NCI-H2196 (cell line): ENCODE data around the gene CALCOCO1.
"Not testable (repeated sequence)": the region's sequence is repeated elsewhere in the genome, so short reads cannot be mapped to it uniquely, and the experiment has no call there.

Source experiments
- DNase-seq: peaks from one replicate; lab custom pipeline; 2025; ENCODE audit not compliant: unreplicated experiment; lab: John Stamatoyannopoulos, UW

Gene CALCOCO1

DNA sequence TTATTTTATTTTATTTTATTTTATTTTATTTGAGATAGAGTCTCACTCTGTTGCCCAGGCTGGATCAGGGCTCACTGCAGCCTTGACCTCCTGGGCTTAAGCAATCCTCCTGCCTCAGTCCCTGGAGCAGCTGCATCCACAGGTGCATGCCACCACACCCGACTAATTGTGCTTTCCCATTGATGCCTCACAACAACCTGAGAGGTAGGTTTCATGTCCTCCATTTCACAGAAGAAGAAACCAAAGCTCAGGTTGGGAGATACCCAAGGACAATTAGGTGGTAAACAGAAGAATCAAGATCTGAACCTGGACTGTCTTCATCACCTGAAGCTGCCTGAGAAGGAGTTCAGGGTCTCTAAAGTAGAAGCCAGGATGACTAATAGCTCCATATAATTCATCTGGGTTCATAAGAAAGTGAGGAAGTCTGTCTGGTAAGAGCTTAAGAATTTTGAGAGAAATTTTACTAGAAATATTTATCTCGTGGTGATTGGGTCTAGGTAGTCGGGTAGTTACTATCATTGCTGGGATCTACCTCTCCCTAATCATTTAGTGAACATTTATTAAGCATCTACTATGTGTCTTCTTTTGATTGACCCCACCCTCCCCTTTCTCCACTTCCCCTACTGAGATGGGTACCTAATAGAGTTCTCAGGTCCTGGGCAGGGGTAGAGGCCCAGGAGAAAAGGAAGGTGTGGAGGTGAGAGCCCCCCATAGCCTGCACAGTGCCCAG lies 28.1 kb downstream of the CALCOCO1 start:
- no peak for DNase-seq

DNA sequence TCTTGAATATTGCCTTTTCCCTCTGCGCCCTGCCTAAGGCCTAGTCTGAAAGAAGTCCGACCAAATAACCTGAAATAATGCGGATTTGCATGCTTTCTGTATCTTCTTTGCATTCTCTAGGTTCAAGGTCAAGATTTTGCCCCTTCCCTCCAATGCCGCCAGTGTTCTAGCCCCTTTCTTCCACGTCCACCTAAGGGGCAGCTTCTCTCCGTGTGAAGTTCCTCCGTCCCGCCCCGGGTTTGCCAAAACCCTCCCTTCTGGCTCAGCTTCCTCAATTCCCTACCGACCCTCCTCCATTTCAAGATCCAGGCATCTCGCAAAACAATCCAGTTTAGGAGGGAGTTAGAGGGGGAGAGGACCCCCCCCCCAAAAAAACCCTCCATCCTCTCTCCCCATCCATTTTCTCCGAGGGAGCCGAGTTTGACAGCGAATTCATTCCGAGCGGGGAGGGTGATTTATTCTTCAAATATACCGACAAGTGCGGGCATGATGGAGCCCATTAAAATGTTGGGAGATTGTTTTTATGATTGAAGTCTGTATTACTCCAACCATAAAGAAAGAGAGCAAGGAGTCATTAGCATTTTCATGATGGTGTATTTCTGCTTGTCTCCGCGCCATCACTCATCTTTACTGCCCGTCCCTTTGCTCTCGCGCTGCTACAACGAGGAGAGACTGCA lies 30.5 kb downstream of the CALCOCO1 start:
- DNase-seq, result no peak

DNA sequence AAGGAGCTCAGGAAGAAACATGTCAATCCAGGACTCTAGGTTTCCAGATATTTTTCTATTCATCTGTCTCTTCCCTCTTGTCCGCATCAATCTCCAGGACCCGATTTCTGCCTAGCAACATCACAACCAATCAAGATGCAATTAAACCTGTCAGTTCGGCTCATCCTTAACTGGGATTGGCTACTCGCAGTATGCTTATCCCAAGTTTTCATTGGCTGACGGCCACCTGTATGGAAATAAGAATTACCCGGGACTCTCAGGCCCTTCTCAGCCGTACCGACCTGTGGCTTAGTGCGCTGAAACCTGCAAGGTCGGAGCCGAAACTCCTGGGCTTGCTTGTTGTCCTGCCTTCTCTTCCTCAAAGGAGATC lies 31.0 kb downstream of the CALCOCO1 start:
- peak; percentile 75 for DNase-seq

DNA sequence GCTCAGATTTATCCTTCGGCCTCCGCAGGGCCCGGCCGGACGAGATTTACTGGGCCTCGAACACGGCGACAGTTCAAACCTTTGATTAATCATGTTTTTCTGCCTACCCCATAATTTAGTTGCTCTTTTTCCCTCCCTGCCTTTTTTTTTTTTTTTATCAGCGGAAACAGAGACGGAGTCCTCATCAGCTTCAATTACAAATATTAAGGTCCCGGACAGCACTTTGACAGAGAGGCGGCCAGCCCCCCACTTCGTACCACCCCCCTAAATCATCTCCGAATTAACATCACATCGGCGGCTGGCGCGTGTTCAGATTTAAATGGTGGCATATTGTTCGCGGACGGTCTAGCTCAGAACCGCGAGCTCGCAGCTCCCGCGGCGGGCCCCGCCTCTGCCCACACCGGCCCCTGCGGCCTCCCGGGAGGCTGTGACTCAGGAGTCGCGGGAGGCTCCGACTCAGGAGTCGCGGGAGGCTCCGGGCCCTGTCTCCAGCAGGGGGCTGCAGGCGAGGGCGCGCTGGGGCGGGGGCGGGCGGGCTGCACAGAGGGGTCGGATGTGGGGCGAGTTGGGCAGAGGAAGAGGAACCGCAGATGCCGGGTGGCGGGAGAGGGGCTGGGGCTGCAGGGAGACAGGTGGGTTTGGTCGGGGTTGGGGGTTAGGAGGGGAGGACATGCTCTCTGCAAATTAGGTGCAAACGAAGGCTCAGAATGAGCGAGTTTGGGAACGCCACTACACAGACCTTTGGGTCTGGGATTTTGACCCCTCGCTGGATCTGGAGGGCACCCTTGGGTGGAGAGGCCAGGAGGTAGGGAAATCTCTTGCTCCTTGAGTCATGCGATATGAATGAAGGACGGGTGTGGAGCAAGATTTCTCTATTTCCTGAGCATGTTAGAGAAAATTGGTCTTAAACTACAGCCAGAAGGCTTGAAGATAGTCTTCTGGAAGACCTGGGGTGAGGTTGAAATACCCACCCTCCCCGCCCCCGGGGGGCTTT lies 31.8 kb downstream of the CALCOCO1 start:
- no peak for DNase-seq

DNA sequence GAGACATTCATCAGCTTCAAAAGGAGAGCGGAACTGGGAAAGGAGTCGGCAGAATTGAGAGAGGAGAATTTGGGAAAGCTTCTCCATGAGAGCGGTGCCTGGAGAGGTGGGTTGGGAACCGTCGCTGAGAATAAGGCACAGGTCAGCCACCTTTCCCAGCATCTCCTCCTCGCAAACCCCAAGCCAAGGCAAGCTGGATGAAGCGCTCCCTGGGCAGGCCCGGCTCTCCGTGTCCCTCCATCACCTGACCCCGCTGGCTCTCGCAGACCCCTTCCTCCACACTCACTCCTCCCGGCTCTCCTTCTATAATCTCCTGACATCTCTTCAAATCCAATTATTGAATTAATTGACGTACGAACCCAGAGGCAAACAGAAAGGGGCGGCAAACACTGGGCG lies 32.5 kb downstream of the CALCOCO1 start:
- no peak for DNase-seq

DNA sequence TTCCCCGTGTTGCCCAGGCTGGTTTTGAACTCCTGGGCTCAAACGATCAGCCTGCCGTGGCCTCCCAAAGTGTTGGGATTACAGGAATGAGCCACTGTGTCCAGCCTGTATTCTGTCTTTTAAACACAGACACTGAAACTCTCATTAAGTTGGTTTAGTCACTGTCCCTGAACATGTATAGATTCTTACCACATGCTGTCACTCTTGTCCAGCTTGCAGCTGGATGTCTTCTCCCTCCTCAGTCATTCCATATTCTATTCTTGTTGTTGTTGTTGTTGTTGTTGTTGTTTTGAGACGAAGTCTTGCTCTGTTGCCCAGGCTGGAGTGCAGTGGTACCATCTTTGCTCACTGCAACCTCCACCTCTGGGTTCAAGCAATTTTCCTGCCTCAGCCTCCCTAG lies 39.1 kb downstream of the CALCOCO1 start:
- no peak for DNase-seq

DNA sequence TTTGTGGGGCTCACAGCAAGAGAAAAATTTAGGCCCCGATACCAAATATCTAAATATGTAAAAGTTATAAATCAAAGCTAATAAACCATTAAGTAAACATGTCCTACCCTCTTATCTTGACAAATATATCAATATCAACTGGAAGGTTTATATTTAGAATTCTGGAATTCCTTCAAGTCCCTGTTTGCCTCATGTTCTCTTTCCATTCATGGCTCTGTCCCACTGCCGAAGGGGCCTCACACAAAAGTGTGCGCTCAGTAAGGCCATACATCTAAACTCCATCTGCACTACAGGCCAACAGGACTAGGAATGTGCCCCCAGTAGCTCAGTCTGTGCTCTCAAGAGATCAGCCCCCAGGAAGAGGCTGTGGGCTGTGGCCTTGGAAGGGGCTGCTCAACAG lies 40.8 kb downstream of the CALCOCO1 start:
- no peak for DNase-seq

DNA sequence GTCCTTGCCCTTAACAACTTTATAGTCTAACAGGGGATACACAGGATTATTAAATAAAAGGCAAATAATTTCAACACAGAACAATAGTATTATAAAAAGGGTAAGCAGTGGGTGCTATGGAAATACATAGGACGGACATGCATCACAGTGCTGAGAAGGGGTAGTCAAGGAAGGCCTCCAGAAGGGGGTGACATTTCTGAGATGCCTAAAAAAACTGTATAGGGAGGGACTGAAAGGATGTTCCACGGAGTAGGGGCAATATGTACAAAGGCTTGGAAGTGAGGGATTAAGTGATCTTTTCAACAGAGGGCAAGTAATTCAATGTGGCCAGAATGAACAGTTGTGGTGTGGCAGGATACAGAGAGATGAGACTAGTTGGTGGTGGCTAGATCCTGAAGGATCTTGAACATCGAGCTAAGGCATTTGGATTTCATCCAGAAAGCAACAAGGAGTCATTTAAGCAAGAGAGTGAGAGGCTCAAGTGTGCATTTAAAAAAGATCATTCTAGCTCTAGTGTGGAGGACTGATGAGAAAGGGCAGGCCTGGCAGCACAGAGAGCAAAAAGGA lies 42.5 kb downstream of the CALCOCO1 start:
- DNase-seq, result no peak

DNA sequence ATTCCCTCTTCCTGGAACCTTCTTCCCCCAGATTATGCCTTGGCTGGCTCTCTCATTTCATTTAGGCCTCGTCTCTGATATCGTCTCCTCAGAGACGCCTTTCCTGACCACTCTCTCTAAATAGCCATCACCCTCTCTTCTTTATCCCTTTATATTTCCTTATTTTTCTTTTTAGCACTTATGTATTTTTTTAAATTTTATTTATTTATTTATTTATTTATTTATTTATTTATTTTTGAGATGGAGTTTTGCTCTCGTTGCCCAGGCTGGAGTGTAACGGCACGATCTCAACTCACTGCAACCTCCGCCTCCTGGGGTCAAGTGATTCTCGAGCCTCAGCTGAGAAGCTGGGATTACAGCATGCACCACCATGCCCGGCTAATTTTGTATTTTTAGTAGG lies 43.3 kb downstream of the CALCOCO1 start:
- DNase-seq, result no peak

DNA sequence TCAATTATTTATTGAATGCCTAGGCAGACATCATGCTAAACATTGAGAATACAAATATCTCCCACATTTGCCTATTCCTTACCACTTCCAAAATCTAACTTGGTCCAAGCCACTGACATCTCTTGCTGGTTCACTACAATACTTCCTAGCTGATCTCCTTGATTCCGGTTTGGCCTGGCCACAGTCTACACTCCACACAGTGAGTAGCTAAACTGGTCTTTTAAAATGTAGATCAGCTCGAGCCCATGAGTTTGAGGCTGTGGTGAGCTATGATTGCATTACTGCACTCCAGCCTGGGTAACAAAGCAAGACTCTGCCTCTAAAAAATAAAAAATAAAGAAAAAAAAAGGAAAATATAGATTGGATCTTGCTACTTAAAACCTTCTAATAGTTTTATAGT lies 43.8 kb downstream of the CALCOCO1 start:
- DNase-seq, result no peak

DNA sequence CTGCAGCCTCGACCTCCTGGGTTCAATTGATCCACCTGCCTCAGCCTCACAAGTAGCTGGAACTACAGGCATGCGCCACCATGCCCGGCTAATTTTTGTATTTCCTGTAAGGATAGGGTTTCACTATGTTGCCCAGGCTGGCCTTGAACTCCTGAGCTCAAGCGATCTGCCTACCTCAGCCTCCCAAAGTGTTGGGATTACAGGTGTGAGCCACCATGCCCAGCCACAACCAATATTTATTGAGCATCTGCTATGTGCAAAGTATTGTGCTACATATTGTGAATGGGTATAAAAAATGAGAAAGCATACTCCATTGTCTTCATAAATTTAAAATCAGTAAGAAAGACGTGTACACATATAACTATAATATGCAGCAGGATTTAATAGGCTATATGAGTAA lies 47.2 kb downstream of the CALCOCO1 start:
- not testable (repeated sequence) for DNase-seq

DNA sequence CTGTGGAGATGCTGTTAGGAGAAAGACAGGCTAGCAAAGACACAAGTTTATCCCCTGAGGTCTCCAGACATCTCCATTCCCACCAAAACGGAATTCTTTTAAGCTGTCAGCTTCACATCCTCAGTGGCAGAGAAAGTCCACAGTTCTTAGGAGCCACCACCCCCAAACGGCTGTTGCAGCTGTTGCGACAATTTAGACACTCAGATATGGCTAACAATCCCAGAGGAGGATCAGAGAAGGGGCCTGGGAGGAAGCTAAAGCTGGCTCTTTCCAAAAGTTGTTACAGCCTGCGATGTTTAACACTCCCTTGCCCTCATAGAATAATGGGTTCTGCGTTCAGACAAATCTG lies 49.5 kb downstream of the CALCOCO1 start:
- no peak for DNase-seq

DNA sequence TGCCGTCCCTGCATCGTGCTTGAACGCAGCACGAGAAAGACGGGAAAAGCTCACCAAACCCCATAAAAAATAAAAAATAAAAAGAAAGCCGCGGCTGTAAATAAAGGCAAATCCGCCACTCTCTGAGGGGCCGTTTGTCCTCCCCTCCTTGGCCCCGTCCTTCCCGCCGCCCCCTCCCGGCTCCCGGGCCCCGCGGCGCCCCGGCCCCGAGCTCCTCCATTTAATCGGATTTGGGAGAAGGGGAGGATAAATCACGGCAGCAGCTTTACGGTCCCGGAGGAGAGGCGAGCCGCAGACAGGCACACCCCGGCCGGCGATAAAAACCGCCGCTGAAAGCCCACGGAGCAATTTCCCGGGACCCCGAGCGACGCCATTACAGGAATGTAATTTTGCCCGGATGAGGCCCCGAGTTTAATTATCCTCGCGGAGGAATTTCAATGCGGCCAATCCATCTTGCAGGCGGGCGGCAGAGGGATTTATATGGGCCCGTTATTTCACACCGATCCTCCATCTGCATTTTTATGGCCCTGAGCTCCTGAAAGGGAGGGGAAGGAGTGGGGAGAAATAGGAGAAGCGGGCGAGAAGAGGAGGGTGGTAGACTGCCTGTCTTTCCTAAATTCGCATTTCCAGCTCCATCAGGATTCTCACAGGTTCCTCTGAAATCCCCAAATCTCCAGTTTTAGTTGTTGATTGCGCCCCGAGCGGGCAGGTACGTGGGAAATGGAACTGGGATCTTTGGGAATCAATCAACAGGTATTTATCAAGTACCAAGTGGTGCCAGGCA lies 50.0 kb downstream of the CALCOCO1 start:
- DNase-seq, result no peak

DNA sequence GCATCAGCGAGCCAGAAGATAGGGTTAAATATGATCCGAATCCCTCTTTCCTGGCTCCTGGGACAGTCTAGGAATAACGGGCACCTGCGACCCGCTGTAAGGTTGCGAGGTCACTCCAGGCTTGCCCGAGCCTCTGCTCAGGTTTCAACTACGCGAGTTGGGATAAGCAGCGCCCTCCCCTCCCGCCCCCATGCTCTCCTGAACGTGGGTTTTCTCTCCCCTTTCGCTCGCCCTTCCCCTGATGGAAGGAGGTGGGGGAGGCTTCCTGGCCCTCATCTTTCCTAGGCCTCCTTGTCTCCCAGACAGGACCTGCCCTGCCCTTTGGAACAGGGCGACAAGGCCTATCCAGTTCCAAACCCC lies 50.6 kb downstream of the CALCOCO1 start:
- no peak for DNase-seq

DNA sequence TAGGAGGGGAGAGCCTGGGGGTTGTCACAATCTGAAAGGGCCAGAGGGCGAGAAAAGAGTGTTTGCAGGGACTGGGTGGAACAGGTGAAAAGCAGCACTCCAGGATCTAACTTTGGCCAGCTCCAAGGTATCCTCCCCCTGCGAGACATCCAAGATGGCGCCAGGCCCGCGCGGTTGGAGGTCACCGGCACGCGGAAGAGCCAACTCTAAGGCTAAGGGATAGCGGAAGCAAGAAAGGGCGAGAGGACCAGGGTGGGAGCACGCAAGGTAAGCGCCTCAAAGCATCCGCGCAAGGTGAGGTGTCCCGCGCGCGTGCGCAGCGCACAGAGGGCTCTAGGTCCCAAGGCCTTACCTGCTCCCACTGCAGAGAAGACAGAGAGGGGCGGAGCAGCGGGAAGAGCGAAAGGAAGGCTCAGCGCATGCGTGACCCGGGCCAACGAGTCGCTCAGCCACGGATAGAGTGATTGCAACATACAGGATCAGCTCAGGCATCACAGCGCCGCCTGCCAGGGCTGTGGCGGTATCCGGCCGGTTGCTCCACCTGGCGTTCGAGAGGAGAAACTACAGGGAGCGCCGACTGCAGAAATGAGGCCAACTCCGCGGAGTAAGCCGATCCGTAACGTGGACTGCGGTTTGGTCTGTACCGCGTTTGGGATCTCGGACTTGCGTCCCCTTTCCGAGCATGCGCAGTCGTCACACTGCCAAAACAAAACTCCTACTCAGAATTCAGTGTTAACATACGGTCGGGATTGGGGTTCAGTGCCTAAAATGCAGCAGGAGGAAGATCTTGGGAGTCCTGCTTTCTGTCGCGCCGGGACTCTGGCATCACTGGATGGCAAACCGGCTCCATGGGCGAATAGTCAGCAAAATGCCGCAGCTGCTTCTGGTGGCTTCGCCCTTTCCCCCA lies 51.3 kb downstream of the CALCOCO1 start, which contains the start of gene ATP5MC2:
Gene ATP5MC2, minus strand, starts transcription at position 383 of the 907 bp plus-strand sequence. CDS start 3,469 bp downstream, outside the sequence.
- peak; percentile 97 for DNase-seq

DNA sequence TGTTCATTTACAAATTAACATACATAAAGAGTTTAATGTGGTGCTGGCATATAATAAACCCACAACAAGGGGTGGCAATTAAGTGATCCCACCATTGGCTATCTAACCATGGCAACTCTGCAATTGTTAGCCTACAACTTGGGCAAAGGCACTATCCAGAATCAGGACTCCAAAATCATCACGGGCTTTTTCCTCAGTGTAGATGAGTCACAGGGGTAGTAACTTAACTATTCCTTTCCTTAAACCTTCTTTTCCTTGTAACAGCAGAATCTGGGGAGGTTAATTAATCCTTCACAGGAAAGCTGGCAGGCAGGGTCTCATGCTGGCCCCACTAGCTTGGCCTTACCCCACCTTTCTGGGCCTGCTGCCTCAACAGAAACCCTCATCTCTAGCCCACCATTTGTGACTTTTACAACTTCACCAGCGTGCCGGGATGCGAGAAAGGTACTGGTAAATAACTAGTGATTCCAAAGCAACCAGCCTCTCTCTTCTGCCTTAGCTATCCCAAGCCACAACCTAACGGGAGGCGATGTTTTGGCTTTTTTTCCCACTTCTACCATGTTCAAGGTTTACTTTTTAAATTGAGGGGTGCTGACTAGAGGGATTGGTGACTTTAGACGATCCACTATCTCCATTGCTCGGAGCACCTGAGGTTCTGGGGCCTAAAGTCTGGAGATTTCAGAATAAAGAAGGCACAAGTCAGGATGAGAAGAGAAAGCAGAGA lies 52.1 kb downstream of the CALCOCO1 start:
- DNase-seq, result no peak

DNA sequence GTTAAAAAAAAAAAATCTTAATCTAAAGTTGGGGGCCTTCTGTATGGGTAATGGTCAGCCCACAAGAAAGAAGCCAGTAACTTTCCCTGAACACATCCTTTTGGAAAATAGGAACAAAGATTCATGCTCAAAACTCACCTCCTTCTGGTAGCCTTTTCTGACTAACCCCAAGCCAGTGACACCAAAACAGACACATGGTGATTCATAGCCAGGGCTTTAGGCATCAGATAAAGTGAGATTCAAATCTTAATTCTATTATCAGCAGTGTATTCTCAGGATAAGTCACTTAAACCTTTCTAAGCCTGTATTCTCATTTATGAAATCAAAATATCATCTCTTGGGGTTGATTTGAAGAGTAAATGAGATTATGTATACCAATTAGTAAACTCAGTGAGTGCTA lies 56.3 kb downstream of the CALCOCO1 start:
- DNase-seq, result no peak

DNA sequence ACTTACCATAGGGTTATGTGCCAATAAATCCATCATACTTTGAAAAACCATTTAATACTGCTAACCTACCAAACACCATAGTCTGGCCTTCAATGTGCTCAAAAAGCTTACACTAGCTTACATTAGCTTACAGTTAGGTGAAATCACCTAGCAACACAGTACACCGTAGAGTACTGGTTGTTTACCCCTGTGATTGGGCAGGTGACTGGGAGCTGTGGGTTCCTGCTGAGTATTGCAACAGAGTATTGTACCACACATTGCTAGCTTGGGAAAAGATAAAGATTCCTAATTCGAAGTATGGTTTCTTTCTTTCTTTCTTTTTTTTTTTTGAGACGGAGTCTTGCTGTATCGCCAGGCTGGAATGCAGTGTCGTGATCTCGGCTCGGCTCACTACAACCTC lies 56.9 kb downstream of the CALCOCO1 start:
- no peak for DNase-seq

DNA sequence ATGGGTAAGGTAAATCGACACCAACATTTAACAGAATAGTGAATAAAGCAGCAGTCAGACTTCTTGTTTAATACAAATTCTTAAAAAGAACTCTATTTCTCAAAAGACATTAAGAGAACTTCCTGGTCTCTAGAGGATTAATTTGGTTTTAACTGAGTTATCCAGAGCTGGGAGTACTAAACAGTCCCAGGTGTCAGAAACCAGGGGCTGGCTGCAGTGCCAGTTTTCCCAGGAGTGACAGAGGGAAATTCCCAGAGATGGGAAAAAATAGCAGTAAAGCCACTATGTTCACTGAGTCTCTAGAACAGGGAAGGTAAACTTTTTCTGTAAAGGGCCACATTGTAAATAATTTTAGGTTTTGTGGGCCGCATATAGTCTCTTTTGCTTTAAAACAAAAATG lies 60.2 kb downstream of the CALCOCO1 start:
- no peak for DNase-seq
